ENCODE results near the gene DNAJA4.

DNA sequence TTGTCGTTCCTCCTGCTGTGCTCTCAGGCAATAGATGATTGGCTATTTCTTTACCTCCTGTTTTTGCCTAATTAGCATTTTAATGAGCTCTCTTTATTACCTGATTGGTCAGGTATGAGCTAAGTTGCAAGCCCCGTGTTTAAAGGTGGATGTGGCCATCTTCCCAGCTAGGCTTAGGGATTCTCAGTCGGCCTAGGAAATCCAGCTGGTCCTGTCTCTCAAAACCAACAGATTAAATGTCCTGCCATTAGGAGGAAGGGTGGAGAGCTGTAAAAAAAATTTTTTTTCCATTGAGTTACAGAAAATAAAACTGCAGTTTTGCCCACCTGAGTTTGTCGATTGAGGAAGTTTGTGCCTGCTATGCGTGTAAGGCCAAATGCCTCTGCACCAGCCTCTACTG, 24.6 kb upstream of the DNAJA4 start:
- TF ChIP-seq, protein P1, sequence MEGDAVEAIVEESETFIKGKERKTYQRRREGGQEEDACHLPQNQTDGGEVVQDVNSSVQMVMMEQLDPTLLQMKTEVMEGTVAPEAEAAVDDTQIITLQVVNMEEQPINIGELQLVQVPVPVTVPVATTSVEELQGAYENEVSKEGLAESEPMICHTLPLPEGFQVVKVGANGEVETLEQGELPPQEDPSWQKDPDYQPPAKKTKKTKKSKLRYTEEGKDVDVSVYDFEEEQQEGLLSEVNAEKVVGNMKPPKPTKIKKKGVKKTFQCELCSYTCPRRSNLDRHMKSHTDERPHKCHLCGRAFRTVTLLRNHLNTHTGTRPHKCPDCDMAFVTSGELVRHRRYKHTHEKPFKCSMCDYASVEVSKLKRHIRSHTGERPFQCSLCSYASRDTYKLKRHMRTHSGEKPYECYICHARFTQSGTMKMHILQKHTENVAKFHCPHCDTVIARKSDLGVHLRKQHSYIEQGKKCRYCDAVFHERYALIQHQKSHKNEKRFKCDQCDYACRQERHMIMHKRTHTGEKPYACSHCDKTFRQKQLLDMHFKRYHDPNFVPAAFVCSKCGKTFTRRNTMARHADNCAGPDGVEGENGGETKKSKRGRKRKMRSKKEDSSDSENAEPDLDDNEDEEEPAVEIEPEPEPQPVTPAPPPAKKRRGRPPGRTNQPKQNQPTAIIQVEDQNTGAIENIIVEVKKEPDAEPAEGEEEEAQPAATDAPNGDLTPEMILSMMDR (IDR thresholded peaks at IDR 0.05), result no peak
- no peak for TF ChIP-seq POLR2A (IDR thresholded peaks at IDR 0.05)
